HUES48 (cell line): Measurements from ENCODE around the gene VASN.
A peak's percentile ranks its signal among the peaks of the same experiment; 100 is the strongest.

Experiments
- H3K27ac ChIP-seq: one replicate; pipeline ENCODE4 v1.7.0; 2013; ENCODE audit warnings: low read depth, low read length, inconsistent platforms
- H3K27me3 ChIP-seq: 2 replicates; pipeline ENCODE4 v1.6.1; 2013; ENCODE audit warnings: mild to moderate bottlenecking, low read length; ENCODE audit not compliant: control insufficient read depth, insufficient read depth
- H3K36me3 ChIP-seq: 2 replicates; pipeline ENCODE4 v1.6.1; 2013; ENCODE audit warnings: low read length; ENCODE audit not compliant: control insufficient read depth, insufficient read depth
- H3K4me1 ChIP-seq: 2 replicates; pipeline ENCODE4 v1.6.1; 2013; ENCODE audit warnings: mild to moderate bottlenecking, low read length; ENCODE audit not compliant: control insufficient read depth, insufficient read depth
- H3K4me3 ChIP-seq: 2 replicates; pipeline ENCODE4 v1.5.1; 2013; ENCODE audit warnings: mild to moderate bottlenecking, low read depth, low read length
- H3K9ac ChIP-seq: 2 replicates; pipeline ENCODE4 v1.6.1; 2013; ENCODE audit warnings: mild to moderate bottlenecking, low read depth, low read length, moderate library complexity
- H3K9me3 ChIP-seq: 2 replicates; pipeline ENCODE4 v1.6.1; 2013; ENCODE audit warnings: low read length; ENCODE audit not compliant: control insufficient read depth, insufficient read depth

The VASN gene

DNA sequence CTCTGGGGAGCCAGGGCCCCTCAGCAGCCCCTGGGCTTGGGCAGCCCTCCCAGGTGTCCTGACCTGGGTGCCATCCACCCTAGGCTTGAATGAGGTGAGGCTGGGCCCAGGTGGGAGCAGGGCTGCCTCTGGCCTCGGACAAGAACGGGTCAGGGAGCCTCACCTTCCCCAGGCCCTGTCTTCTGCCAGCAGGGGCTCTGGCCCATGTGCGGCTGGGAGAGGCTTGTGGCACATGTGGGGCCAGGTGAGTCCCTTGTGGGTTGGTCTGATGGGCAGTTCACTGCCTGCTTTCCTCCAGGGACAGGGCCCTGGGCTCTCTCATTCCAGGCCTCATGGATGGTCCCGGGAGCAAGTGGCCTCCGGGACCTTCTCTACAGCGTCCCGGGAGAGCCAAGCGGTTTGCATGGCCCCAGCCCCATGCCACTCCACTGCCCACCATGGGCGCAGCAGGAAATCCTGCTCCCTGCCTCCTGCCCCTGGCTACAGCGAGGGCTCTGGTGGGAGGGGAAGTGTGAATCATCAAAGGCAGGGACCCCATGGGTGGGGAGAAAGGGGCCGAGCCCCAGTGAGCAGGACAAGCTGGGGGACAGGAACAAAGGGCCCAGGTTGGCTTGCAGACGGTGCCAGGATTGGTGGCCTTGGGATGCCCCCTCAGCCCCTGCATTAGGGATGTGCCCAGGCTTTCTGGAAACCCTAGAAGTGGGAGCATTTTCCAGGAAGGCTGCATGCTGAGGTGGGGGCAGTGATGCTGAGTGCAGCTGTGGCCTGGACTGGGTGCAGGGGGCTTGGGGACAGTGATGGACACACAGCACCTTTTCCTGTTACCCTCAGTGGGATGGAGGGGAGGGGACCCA, 12.2 kb downstream of the VASN start:
- no peaks in the 10 kb centered on the region for H3K27me3 ChIP-seq
- H3K9me3 ChIP-seq, result no peaks in the 10 kb centered on the region
- no peak overlapping the region for H3K9ac ChIP-seq
- no peak overlapping the region for H3K4me3 ChIP-seq
- peaks cover 7% of the 10 kb centered on the region for H3K4me1 ChIP-seq
- no peak overlapping the region for H3K27ac ChIP-seq
- H3K36me3 ChIP-seq, result peaks cover 11% of the 10 kb centered on the region

DNA sequence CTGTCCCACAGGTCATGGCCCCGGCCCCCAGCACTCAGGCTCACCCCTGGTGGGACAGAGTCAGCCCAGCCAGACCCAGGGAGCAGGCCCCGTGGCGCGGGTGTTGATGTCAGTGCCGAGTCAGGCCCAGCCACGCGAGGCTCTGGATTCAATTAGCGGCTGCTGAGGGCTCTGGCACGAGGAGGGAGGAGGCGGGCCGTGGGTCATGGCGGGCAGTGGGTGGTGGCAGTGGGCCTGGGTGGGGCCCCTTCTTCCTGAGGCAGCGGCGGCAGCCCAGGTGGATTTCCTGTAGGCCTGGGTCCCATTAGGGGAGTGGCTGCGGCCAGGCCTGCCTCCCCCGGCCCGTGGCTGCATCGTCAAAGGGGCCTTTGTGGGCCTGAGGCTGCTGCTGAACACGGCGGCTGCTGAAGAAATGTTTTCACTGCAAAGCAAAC, 12.9 kb downstream of the VASN start:
- no peak overlapping the region for H3K9ac ChIP-seq

DNA sequence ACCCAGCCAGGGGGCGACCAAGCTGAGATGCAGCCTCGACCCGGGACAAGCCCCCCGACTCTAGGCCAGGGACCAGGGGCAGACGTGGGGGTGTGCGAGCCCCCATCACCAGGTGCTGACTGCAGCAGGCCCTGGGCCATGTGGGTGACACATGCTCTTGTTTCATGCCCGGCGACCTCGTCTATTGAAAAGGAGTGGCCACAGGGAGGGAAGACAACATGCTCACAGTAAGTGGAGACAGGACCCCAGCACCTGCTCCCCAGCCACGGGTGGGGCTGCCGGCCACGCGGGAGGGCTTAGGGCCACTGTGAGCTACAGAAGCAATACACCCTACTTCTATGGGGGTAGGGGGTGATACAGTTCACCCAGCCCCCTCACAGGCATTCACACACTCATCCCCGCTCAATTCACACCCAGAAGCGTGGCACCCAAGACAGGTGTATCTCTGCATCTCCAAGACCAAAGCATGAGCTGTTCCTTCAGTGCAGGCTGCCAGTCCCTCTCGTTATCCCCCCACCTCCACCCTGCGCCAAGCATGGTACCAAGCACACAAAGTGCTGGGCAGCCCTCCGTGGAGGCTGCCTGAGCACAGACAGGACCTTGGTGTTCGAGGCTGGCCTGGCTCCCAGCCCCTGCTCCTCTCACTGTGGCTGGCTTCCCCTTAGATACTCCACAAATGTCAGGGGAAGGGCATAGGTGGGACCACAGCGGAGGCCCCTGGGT, 13.6 kb downstream of the VASN start:
- Histone ChIP-seq H3K27me3 (no peaks in the 10 kb centered on the region), H3K36me3 (peaks cover 11% of the 10 kb centered on the region), H3K9me3 (no peaks in the 10 kb centered on the region), H3K27ac (no peak overlapping the region), H3K4me3 (no peak overlapping the region), H3K9ac (no peak overlapping the region), H3K4me1 (peaks cover 19% of the 10 kb centered on the region)

More for the DNA sequence above, 12.9 kb downstream of the VASN start:
- peaks cover 11% of the 10 kb centered on the region for H3K36me3 ChIP-seq
- no peaks in the 10 kb centered on the region for H3K9me3 ChIP-seq
- no peaks in the 10 kb centered on the region for H3K27me3 ChIP-seq
- no peak overlapping the region for H3K4me3 ChIP-seq
- H3K4me1 ChIP-seq, result peaks cover 12% of the 10 kb centered on the region
- no peak overlapping the region for H3K27ac ChIP-seq

DNA sequence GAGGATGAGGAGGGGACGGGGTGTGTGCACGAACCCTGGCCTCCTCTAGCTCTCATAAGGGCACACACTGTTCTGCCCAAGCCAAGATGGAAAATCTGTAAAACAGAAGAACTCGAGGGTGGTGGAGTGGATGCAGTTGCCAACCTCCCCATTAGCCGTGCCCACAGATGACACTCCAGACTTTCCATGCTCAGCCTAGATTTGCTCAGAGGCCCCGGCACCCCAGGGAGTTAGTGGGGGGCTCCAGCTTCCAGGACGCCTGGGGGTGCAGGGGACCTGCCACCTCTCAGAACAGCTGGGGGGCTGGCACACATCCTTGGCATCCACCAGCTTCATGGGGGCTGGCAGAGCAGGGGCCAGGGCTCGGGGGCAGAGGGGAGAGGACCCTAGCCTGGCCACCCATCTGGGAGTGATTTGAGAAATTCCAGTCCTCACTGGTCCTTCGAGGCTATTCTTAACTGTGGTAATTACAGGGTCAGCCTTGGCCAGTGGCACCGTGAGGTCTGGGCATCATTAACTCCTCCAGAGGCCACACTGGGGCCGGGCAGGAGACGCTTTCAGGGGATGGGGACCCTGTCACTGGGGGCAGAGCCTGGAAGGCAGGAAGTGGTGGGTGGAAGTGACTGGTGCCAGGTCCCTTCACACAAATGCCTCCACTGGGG, 14.3 kb downstream of the VASN start:
- no peak overlapping the region for H3K4me3 ChIP-seq
- H3K4me1 ChIP-seq, result peaks cover 26% of the 10 kb centered on the region
- peaks cover 10% of the 10 kb centered on the region for H3K36me3 ChIP-seq

DNA sequence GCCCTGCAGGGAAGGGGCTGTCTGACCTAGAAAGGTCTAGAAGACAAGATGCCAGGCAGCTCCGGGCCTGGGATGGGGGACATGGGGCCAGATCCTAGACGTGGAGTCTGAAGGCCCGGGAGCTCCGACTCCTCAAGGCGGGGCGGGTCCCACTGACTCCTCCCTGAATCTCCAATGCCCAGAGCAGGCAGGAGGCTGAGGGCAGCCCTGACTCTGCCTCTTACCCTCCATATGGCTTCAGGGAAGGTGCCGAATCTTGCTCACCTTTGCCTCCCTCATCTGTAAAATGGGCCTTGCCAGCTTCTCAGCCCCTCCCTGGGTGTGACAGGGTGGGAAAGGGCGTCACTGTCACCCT, 14.8 kb downstream of the VASN start:
- H3K9me3 ChIP-seq, result no peaks in the 10 kb centered on the region
- peaks cover 27% of the 10 kb centered on the region for H3K4me1 ChIP-seq
- no peak overlapping the region for H3K27ac ChIP-seq
- H3K4me3 ChIP-seq, result no peak overlapping the region
- no peaks in the 10 kb centered on the region for H3K27me3 ChIP-seq
- H3K9ac ChIP-seq, result no peak overlapping the region
- H3K36me3 ChIP-seq, result peaks cover 5% of the 10 kb centered on the region

More for the DNA sequence above, 14.3 kb downstream of the VASN start:
- Histone ChIP-seq H3K9ac (no peak overlapping the region), H3K27ac (no peak overlapping the region), H3K27me3 (no peaks in the 10 kb centered on the region), H3K9me3 (no peaks in the 10 kb centered on the region)

DNA sequence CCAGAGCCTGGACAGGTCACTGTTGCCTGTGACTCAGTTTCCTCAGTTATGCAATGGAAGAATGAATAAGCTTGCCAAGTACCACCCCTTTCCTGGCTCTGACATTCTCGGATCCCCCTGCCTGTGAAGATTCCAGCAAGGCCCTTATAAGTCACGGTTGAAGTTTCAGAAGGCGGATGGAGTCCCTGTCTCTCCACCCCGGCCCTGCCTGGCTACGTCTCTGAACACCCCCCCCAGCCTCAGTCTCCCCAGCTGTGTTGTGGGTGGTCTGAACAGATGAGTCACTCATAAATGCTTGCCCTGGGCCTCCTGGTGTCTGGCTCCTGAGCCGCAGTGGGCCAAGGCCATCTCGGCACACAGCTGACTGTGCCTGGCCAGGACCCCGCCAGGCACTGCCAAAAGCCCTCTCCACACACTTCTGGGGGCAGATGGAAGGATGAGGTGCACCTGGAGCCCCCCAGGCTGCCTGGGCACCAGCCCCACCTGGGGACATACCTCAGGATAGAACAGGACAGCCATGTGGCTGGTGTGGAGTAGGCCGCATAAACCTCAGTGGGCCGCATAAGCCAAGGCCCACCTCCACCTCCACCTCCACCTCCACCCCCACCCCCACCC, 15.4 kb downstream of the VASN start:
- H3K27me3 ChIP-seq, result no peaks in the 10 kb centered on the region
- H3K9me3 ChIP-seq, result no peaks in the 10 kb centered on the region
- H3K4me3 ChIP-seq, result no peak overlapping the region
- H3K36me3 ChIP-seq, result peaks cover 4% of the 10 kb centered on the region; the same call in 1 of the 2 replicates
- peaks cover 30% of the 10 kb centered on the region for H3K4me1 ChIP-seq
- no peak overlapping the region for H3K27ac ChIP-seq
- H3K9ac ChIP-seq, result no peak overlapping the region

DNA sequence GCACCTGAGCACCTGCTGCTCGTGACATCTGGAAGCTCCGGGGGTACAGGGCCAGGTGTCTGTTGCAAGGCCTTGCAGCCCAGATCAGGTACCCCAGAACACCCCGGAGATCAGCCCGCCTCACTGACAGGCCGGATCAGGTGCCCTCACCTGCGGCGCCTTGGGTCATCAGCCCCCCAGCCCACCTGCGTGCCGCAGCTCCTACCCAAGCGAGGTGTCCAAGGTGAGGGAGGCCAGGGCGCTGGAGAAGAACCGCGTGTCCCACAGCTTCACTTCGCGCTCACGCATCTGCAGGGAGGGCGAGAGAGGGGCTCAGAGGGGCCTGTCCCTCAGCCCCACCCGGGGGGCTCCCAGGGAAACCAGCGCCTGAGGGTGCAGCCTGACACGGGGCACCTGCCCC, 16.1 kb downstream of the VASN start:
- Histone ChIP-seq H3K9me3 (no peaks in the 10 kb centered on the region), H3K27ac (peak overlapping the region; percentile 28), H3K27me3 (no peaks in the 10 kb centered on the region), H3K4me3 (no peak overlapping the region), H3K36me3 (peaks cover 2% of the 10 kb centered on the region; the same call in 1 of the 2 replicates), H3K4me1 (peaks cover 37% of the 10 kb centered on the region), H3K9ac (0 out of 2 replicates have a peak overlapping the region, but pooled peaks have one; percentile 4)

DNA sequence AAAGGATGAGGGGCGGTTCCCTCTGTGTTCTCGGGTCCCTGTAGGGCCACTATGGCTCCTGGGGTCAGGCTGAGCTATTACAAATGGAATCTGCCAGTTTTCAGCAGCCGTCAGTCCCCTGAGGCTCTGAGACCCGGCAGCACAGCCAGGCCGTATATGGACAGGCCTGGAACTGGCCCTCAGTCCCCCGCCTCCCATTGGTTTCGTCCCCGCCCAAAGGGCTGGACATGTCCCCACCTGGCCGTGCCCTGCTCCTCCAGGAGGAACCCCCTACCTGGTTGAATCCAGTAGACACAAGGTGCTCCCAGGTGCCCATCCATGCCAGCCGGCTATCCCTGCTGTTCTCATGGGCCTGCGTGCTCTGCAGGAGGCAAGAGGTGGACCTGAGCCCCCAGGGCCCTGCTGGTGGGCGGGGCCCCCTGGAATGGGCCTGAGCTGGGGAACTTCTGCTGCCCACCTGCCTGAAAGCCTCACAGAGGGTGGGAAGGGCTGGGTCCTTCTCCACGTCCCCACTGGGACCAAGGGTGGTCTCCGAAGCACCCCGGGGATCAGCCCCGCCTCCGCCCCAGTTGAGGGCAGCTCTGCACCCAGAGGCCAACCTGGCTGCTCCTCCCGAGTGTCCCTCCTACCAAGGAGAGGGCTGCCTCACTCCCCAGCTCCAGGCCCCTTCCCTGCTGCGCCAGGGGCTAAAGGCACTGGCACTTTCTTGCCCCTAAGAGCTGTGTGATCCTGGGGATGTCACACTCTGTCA, 16.8 kb downstream of the VASN start:
- H3K9me3 ChIP-seq, result no peaks in the 10 kb centered on the region
- no peak overlapping the region for H3K4me3 ChIP-seq
- no peaks in the 10 kb centered on the region; the same call in 1 of the 2 replicates for H3K36me3 ChIP-seq
- no peaks in the 10 kb centered on the region for H3K27me3 ChIP-seq
- peaks cover 43% of the 10 kb centered on the region for H3K4me1 ChIP-seq
- H3K27ac ChIP-seq, result peak overlapping the region; percentile 78
- no peak overlapping the region for H3K9ac ChIP-seq

DNA sequence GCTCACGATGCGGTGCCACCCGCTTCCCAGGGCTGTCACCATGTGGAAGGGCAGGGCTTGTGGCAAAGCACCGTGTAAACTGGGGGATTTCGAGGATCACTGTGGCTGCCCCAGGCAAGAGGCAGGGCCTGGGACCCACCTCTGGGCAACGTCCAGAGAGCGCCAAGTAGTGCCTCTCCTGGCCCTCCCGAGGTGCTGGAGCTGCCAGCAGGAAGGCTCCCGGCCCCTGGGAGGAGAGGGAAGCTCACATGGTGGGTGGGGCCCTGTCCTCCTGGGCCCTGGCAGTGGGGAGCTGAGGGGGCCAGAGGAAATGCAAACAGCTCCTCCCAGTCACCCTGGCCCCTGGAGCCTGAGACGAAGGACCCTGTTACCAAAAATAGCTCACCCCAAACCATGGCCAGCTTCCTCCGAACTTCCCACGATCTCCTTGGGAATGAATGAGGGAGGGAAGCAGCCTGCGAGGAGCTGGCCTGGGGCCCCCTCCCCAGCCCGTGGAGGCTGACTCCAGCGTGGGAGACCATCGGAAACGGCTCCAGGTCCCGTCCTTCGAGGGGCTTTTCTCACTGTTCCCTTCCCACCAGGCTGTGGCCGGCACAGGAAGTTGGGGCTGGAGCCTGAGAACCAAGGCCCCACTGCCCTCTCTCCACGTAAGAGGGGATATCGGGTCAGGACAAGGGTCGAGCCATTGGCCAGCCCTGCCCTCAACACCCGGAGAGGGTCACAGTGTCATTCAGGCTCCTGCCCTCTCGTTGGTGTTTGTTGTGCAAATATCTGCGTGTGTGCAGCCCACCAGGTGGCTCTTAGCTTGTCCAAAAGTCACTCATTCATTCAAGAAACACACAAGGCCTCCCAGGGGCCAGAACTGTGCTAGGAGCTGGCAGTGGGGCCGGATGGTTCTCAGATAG, 17.7 kb downstream of the VASN start:
- no peaks in the 10 kb centered on the region; the same call in 1 of the 2 replicates for H3K36me3 ChIP-seq
- H3K9ac ChIP-seq, result no peak overlapping the region
- H3K9me3 ChIP-seq, result no peaks in the 10 kb centered on the region
- H3K4me3 ChIP-seq, result no peak overlapping the region
- no peaks in the 10 kb centered on the region for H3K27me3 ChIP-seq
- H3K27ac ChIP-seq, result peak overlapping the region; percentile 78
- peaks cover 45% of the 10 kb centered on the region for H3K4me1 ChIP-seq
